Measurements from ENCODE around the gene EYS. TPM values are rescaled to one million over a fixed set of nuclear protein-coding genes. Genes with fewer than 3 reads are reported as not detected.

EYS gene
- total RNA-seq, 1 experiment from 2014 or later: not detected

DNA sequence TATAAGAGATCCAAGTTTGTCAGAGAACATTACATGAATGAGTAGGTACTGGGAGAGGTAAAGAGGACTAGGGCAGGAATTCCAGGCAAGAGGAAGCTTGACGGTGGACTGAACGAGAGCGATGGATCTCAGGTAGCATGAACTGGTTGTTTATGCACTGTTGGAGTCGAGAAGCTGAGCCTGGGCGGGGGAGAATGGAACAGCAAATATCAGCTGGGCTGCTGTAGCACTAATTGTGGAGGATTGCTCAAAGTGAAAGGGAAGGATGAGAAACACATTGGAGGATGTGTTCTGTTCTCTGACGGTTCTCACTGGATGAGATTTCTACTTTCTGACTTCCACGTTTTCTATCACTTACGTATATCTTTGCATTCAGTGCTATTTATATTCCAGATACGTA, 1907.2 kb downstream of the EYS start:
- no peaks in the 10 kb centered on the region for H3K27me3 ChIP-seq (ENCODE audit: insufficient read depth, low read length)
- no peaks in the 10 kb centered on the region; the same call in 1 of the 2 replicates for H3K27me3 Mint-ChIP-seq (ENCODE audit: low read depth)

More for the DNA sequence above, 1907.2 kb downstream of the EYS start:
- Histone ChIP-seq H2BK5ac (ENCODE audit: insufficient read length, low read length) (no peak overlapping the region), H3K4me1 (ENCODE audit: insufficient read depth, low read length) (no peaks in the 10 kb centered on the region), H3T11ph (ENCODE audit: low read length) (no peak overlapping the region), H3K4me2 (ENCODE audit: insufficient read depth, insufficient read length, low read length) (no peak overlapping the region), H4K91ac (ENCODE audit: insufficient read length, low read depth, low read length) (no peak overlapping the region), H2AK5ac (ENCODE audit: insufficient read length, low read length) (no peak overlapping the region), H3K23ac (ENCODE audit: insufficient read length, low read depth, low read length) (no peak overlapping the region), H3K79me1 (ENCODE audit: insufficient read depth, low read depth, low read length, poor library complexity, severe bottlenecking) (no peaks in the 10 kb centered on the region), H2BK20ac (ENCODE audit: low read depth, low read length, poor library complexity, severe bottlenecking) (no peak overlapping the region), H2BK12ac (ENCODE audit: insufficient read length, low read depth, low read length) (no peak overlapping the region), H3K27ac (ENCODE audit: insufficient read length, low read depth, low read length) (no peak overlapping the region), H3K56ac (ENCODE audit: insufficient read length, low read depth, low read length) (no peak overlapping the region), H2BK120ac (ENCODE audit: low read depth, low read length, poor library complexity, severe bottlenecking) (no peak overlapping the region), H4K5ac (ENCODE audit: insufficient read length, low read depth, low read length) (no peak overlapping the region), H3K14ac (ENCODE audit: insufficient read depth, low read length) (no peak overlapping the region), H3K79me2 (ENCODE audit: insufficient read depth, low read length) (no peaks in the 10 kb centered on the region), H3K9ac (ENCODE audit: extremely low read depth, insufficient read length, low read length) (no peak overlapping the region), H3K4ac (ENCODE audit: low read depth, low read length) (no peak overlapping the region), H3K18ac (ENCODE audit: insufficient read length, low read depth, low read length) (no peak overlapping the region), H4K20me1 (ENCODE audit: control insufficient read depth, insufficient read depth, insufficient read length) (no peaks in the 10 kb centered on the region), H3K23me2 (ENCODE audit: insufficient read length, low read depth, low read length, poor library complexity, severe bottlenecking) (no peaks in the 10 kb centered on the region), H2BK15ac (ENCODE audit: low read depth, low read length) (no peak overlapping the region), H2AFZ (ENCODE audit: low read length) (no peak overlapping the region), H4K8ac (replicated peaks; ENCODE audit: insufficient read length, low read depth, low read length) (no peak overlapping the region), H3K9me3 (ENCODE audit: control insufficient read depth, low read depth, low read length) (no peaks in the 10 kb centered on the region)
- WGBS (ENCODE audit: extremely low coverage, insufficient read length, low lambda C conversion rate): no CpG with 5 or more reads among the region's 9 CpGs
- Mint-ChIP-seq H3K27ac (no peak overlapping the region), H3K4me3 (no peak overlapping the region), H3K9me3 (no peaks in the 10 kb centered on the region), H3K4me1 (no peaks in the 10 kb centered on the region), H3K36me3 (ENCODE audit: insufficient read depth in 1 of 3, low read depth in 3 of 3) (no peaks in the 10 kb centered on the region)
- TF ChIP-seq, protein P1, sequence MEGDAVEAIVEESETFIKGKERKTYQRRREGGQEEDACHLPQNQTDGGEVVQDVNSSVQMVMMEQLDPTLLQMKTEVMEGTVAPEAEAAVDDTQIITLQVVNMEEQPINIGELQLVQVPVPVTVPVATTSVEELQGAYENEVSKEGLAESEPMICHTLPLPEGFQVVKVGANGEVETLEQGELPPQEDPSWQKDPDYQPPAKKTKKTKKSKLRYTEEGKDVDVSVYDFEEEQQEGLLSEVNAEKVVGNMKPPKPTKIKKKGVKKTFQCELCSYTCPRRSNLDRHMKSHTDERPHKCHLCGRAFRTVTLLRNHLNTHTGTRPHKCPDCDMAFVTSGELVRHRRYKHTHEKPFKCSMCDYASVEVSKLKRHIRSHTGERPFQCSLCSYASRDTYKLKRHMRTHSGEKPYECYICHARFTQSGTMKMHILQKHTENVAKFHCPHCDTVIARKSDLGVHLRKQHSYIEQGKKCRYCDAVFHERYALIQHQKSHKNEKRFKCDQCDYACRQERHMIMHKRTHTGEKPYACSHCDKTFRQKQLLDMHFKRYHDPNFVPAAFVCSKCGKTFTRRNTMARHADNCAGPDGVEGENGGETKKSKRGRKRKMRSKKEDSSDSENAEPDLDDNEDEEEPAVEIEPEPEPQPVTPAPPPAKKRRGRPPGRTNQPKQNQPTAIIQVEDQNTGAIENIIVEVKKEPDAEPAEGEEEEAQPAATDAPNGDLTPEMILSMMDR (conservative IDR thresholded peaks at IDR 0.05): no peak
- no peak for DNase-seq
